Aorta (tissue), 5 donors: ENCODE measurements around the gene CCSER1. TPM values are rescaled to one million over a fixed set of nuclear protein-coding genes. Genes with fewer than 3 reads are reported as not detected.
"Not testable (repeated sequence)": the region's sequence is repeated elsewhere in the genome, so short reads cannot be mapped to it uniquely, and the experiment has no call there.

Experiments
- ATAC-seq: fragments of 200-7000 bp; cut with Tn5 transposase; one replicate; pipeline ENCODE4 v1.9.1; 2022; ENCODE audit warnings: moderate library complexity; ENCODE audit not compliant: low FRiP score
- DNase-seq, 2 donors: peaks; one replicate each; pipeline ENCODE4 v3.0.0-alpha.2; 2020
- H3K27ac ChIP-seq, 2 donors: one replicate each; pipeline ENCODE4 v1.5.1; 2013; ENCODE audit warnings: low read length in 2 of 2, mild to moderate bottlenecking in 2 of 2, moderate library complexity in 2 of 2, control low read depth in 1 of 2, inconsistent platforms in 1 of 2, low read depth in 1 of 2
- H3K27me3 ChIP-seq, 2 donors: one replicate each; pipeline ENCODE4 v1.6.1; 2013; ENCODE audit warnings: control low read depth in 1 of 2, low read length in 1 of 2, mild to moderate bottlenecking in 1 of 2, moderate library complexity in 1 of 2; ENCODE audit not compliant: insufficient read depth in 2 of 2, control insufficient read depth in 1 of 2
- H3K36me3 ChIP-seq, 2 donors: one replicate each; pipeline ENCODE4 v1.6.1; 2013; ENCODE audit warnings: control low read depth in 1 of 2, low read length in 1 of 2, mild to moderate bottlenecking in 1 of 2; ENCODE audit not compliant: insufficient read depth in 2 of 2, control insufficient read depth in 1 of 2
- H3K4me1 ChIP-seq, 2 donors: one replicate each; pipeline ENCODE4 v1.6.1; 2013; ENCODE audit warnings: low read length in 2 of 2, control low read depth in 1 of 2, mild to moderate bottlenecking in 1 of 2, moderate library complexity in 1 of 2; ENCODE audit not compliant: insufficient read depth in 2 of 2, control insufficient read depth in 1 of 2
- H3K4me3 ChIP-seq, 2 donors: one replicate each; pipeline ENCODE4 v1.5.1; 2013; ENCODE audit warnings: low read length in 2 of 2, control low read depth in 1 of 2, mild to moderate bottlenecking in 1 of 2
- H3K9me3 ChIP-seq: one replicate; pipeline ENCODE4 v1.6.1; 2013; ENCODE audit warnings: mild to moderate bottlenecking, low read length; ENCODE audit not compliant: control insufficient read depth
- WGBS, 2 donors: extraction: QIAGEN DNeasy Blood & Tissue Kit; methylation state at CpG; one replicate each; pipeline ENCODE4 v1.1.7; 2013; 5-methylcytosine and 5-hydroxymethylcytosine counted together
- intact Hi-C, 2 donors: fragments of 100-400 bp; cut with DNase I; formaldehyde crosslinking; loops; one replicate each; pipeline versions ENCODE4 v1.14.2 to v1.15.0; 2022
- polyA plus RNA-seq, 2 donors: library from polyadenylated mRNA; stranded (reverse); fragments of 200-250 nt; gene quantifications; one replicate each; pipeline ENCODE4 v1.2.3, GENCODE V29; 2013
- total RNA-seq, 2 donors: library from RNA; stranded (reverse); fragmentation: NEBNext Ultra II Directional; extraction: Animal tissue kit (Norgen Biotek cat#: 25700); gene quantifications; one replicate each; pipeline ENCODE4 v1.2.1, GENCODE V29; 2021
- donor health status: healthy with polysubstance abuse.
- donor health status: Bipolar disorder and iron deficiency.
- donor health status: DM: no; HTN: no; CAD: no.
- donor health status: DM: no; HTN: no; CAD: no.
- donor health status: DM: yes; HTN: yes; CAD: no.

The CCSER1 gene
- total and polyA plus RNA-seq, 4 donors, result 2.0 to 9.5 (median 9.3) TPM; not detected in 1

DNA sequence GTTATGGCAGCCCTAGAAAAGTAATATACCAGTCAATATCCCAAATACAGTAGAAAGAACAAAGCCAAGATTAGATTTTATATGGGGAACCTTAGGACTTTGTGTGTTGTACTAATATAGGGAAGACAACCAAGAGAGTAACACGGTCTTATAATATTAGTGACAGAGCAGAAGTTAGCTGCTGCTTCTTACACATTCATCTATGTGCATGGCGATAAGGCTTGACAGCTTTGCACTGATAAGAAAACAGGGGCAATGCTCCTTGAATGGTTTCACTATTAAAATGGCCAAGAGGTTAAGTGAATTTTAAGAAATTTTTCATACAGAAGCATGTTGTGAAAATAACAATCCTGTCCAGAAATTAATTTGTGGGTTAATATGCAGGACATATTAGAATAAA is 521.6 kb downstream of the CCSER1 start:
- Histone ChIP-seq H3K27me3 (no peaks in the 10 kb centered on the region), H3K36me3 (no peaks in the 10 kb centered on the region), H3K9me3 (no peaks in the 10 kb centered on the region), H3K4me3 (no peak overlapping the region), H3K27ac (no peak overlapping the region), H3K4me1 (no peaks in the 10 kb centered on the region)
- DNase-seq (no peak), ATAC-seq (no peak)
- intact Hi-C loops, result no loop called here
- 81 to 90% methylated on average over 2 of the region's 2 CpGs for WGBS, 2 donors

DNA sequence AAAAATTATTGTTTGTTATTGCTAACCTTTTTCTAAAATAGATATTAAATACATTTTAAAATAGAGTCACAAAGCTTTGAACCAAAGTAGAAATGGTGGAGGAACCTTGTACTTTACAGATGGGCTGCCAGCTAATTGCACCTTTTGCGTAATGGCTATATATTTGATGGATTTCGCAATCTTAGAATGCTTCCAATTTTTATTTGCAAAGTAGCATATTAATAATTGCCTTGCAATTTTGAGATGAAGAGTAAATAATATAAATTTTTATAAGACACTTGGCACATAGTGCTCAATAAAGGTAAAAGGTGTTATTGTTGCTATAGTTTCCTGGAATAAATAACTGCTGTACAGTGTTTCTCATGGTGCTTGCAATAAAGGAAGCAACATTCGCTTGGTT is 533.5 kb downstream of the CCSER1 start:
- intact Hi-C loops, result no loop called here
- Histone ChIP-seq H3K36me3 (no peaks in the 10 kb centered on the region), H3K4me3 (no peak overlapping the region), H3K4me1 (no peaks in the 10 kb centered on the region), H3K27me3 (no peaks in the 10 kb centered on the region), H3K9me3 (peaks cover under 1% of the 10 kb centered on the region), H3K27ac (no peak overlapping the region)
- ATAC-seq (no peak), DNase-seq (no peak)
- 93 to 94% methylated on average over 3 of the region's 3 CpGs for WGBS, 2 donors

DNA sequence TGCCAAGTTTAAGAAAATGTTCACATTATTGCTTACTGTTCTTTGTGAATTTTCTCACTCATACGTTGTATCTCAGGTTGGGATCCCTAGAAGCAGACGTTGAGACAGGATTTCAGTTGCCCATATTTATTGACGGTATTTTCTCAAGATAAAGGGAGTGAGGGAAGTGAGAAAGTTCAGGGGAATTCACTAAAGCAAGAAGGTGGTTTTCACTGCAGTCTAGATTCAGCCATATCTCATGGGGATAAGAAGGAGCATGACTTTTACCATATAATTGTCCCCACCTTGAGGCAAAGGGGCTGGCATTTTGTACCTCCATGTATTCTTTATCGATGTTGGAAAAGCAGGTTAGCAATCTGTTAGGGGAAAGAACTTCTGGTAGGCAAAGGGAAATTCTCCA is 543.0 kb downstream of the CCSER1 start:
- intact Hi-C loops, result no loop called here

DNA sequence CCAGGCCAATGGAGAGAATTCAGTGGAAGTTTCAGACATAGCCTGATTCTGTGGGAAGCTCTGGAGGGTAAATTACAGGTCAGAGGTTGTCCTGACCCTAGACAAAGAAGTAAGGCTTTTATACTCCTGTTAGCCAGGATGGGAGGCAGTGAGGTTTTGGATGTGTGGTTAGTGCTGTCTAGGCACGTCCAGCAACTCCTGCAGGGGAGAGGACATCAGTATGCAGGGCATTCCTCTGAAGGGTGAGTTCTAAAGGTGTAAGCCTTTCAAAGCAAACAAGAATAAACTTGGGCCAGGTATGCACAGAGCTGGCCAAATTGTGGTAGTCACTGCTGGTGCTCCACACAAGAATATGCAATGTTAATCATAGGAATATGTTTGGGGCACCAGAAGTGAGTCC is 562.5 kb downstream of the CCSER1 start:
- no peaks in the 10 kb centered on the region for H3K4me1 ChIP-seq
- H3K27ac ChIP-seq, result no peak overlapping the region
- no peak for DNase-seq
- 85 to 93% methylated on average over 1 of the region's 1 CpG for WGBS, 2 donors
- H3K4me3 ChIP-seq, result no peak overlapping the region
- ATAC-seq, result no peak
- intact Hi-C loops, result no loop called here
- no peaks in the 10 kb centered on the region for H3K36me3 ChIP-seq
- no peaks in the 10 kb centered on the region for H3K27me3 ChIP-seq
- H3K9me3 ChIP-seq, result no peaks in the 10 kb centered on the region

More for the DNA sequence above, 543.0 kb downstream of the CCSER1 start:
- Histone ChIP-seq H3K4me3 (no peak overlapping the region), H3K36me3 (no peaks in the 10 kb centered on the region), H3K27me3 (no peaks in the 10 kb centered on the region), H3K9me3 (peaks cover 3% of the 10 kb centered on the region), H3K27ac (no peak overlapping the region), H3K4me1 (no peaks in the 10 kb centered on the region)
- ATAC-seq, result no peak
- WGBS, 2 donors, result 65 to 80% methylated on average over 4 of the region's 4 CpGs
- no peak for DNase-seq

DNA sequence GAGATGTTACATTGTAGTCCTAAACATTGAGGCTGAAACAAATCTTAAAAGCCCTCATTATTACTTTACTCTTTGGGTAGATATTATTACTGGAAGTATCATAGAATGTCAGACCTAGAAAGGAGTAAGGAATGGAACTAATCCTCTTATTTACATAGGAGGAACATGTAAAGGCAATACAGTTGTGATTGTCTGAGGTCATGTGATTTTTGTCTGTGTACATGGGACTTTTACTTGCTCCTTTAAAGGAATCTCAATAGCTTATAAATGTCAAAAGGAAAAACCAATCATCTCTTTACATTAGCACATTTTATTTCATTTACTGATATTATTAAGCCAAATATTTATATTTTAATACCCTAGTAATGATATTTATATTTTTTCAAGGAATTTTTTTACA is 568.2 kb downstream of the CCSER1 start:
- Histone ChIP-seq H3K4me3 (no peak overlapping the region), H3K4me1 (no peaks in the 10 kb centered on the region), H3K27ac (no peak overlapping the region), H3K9me3 (no peaks in the 10 kb centered on the region), H3K27me3 (no peaks in the 10 kb centered on the region), H3K36me3 (no peaks in the 10 kb centered on the region)
- intact Hi-C loops, result no loop called here
- DNase-seq (no peak), ATAC-seq (no peak)

DNA sequence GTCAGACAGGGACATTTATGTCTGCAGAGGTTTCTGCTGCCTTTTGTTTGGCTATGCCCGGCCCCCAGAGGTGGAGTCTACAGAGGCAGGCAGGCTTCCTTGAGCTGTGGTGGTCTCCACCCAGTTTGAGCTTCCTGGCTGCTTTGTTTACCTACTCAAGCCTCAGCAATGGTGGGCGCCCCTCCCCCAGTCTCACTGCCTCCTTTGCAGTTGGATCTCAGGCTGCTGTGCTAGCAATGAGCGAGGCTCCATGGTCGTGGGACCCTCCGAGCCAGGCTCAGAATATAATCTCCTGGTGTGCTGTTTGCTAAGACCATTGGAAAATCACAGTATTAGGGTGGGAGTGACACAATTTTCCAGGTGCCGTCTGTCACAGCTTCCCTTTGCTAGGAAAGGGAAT is 578.3 kb downstream of the CCSER1 start:
- WGBS, 2 donors, result 74 to 80% methylated on average over 6 of the region's 6 CpGs

DNA sequence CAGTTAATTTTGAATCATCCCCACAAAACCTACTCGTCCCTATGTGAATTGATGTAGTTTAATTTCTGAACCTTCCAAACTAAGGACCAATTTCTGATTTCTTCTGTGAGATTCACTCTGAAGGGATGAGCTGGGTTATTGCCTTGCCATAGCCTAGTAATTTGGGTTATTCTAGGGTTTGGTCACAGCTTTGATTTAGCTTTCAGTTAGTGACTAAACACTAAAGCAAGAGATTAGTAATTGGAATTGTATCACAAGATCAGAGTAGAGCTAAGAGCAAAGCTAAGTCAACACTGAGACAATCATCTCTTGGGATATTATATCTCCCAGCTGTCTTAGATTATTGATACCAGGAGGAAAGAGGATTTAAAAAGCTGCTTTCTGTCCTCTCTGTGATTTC is 588.0 kb downstream of the CCSER1 start:
- Histone ChIP-seq H3K36me3 (no peaks in the 10 kb centered on the region), H3K27me3 (no peaks in the 10 kb centered on the region), H3K4me1 (no peaks in the 10 kb centered on the region), H3K9me3 (no peaks in the 10 kb centered on the region), H3K4me3 (no peak overlapping the region), H3K27ac (no peak overlapping the region)
- DNase-seq (no peak), ATAC-seq (no peak)
- 90% methylated on average over 1 of the region's 1 CpG for WGBS, 2 donors
- intact Hi-C loops, result no loop called here

More for the DNA sequence above, 578.3 kb downstream of the CCSER1 start:
- H3K9me3 ChIP-seq, intact Hi-C loops, H3K27me3 ChIP-seq, H3K27ac ChIP-seq, H3K4me1 ChIP-seq, H3K4me3 ChIP-seq, ATAC-seq, H3K36me3 ChIP-seq, DNase-seq: not testable (repeated sequence)

DNA sequence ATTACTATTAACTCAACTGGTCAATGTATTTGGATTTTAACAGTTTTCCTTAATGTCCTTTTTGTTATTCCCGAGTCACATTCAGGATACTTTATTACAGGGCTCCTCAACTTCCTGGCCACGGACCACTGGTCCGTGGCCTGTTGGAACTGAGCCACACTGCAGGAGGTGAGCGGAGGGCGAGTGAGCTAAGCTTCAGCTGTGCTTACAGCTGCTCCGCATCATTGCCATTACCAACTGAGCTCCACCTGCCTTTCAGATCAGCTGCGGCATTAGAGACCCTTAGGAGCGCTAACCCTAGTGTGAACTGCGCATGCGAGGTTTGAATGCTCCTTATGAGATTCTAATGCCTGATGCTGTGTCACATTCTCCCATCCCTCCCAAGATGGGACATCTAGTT is 591.7 kb downstream of the CCSER1 start:
- 93 to 94% methylated on average over 10 of the region's 10 CpGs for WGBS, 2 donors
- no peaks in the 10 kb centered on the region for H3K4me1 ChIP-seq
- H3K27ac ChIP-seq, result no peak overlapping the region
- H3K4me3 ChIP-seq, result no peak overlapping the region
- no peak for ATAC-seq
- no peak for DNase-seq
- intact Hi-C loops, result no loop called here
- no peaks in the 10 kb centered on the region for H3K9me3 ChIP-seq
- H3K27me3 ChIP-seq, result no peaks in the 10 kb centered on the region
- no peaks in the 10 kb centered on the region for H3K36me3 ChIP-seq

DNA sequence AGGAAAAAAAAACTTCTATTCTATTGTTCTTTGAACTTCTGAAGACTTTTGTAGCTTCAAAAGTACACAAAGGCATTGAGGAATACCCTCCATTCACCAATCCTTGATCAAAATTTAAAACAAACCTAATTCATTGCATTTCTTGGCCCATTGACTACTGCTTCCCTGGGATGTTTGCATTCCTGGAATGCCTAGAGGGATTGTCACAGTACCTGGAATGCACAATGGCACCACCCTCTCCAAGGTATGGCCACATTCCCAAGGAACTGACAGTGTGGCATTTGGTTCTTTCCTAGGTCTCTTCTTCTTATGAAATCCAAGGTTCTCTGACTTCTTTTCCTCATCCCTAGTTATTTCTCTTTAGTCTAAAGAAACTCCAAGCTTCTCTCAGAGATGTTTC is 600.7 kb downstream of the CCSER1 start:
- Histone ChIP-seq H3K36me3 (no peaks in the 10 kb centered on the region), H3K27me3 (no peaks in the 10 kb centered on the region), H3K4me3 (no peak overlapping the region), H3K27ac (no peak overlapping the region), H3K9me3 (no peaks in the 10 kb centered on the region), H3K4me1 (no peaks in the 10 kb centered on the region)
- DNase-seq (no peak), ATAC-seq (no peak)
- intact Hi-C loops, result no loop called here
